Measurements from ENCODE around the gene RHOH.

DNA sequence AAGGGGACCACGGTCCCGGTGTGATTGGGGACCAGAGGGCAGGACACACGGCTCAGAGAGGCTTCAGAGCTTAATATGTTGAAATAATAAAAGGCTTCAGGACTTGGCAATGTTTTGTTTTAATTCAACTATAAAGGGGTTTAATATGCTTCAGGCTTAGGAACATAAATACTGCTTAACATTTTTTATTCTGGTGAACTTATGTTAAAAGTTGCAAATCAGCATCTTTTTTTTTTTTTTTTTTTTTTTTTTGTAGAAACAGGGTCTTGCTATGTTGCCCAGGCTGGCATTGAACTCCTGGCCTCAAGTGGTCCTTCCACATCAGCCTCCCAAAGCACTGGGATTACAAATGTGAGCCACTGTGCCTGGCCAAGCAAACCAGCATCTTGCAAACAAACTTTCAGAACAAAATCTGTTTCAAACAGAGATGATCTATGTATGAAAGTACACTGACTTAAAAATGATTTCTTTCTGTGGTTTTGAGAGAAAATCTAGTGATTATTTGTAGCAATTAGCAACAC is 37.7 kb downstream of the RHOH start:
- TF ChIP-seq CTCF (conservative IDR thresholded peaks at IDR 0.05 in 1 of 2, IDR thresholded peaks at IDR 0.05 in 1 of 2; ENCODE audit: extremely low read depth in 1 of 2, insufficient read depth in 1 of 2, low read depth in 1 of 2, low read length in 2 of 2) (no peak), EZH2 (IDR thresholded peaks at IDR 0.05; ENCODE audit: borderline replicate concordance, low read length) (no peak)
